Natural killer cell (primary cell): ENCODE data around the gene MED17. TPM values are rescaled to one million over a fixed set of nuclear protein-coding genes. Genes with fewer than 3 reads are reported as not detected.

ENCODE experiments used
- ATAC-seq, 3 donors: fragments of 150-1000 bp in 2 of 3; fragments of 200-7000 bp in 1 of 3; cut with Tn5 transposase; 1 replicate in 1 of 3; 2 replicates in 2 of 3; pipeline ENCODE4 v1.10.0; 2021; ENCODE audit warnings: mild to moderate bottlenecking in 2 of 3, moderate library complexity in 2 of 3
- DNase-seq, 2 donors: peaks; one replicate each; pipeline versions ENCODE4 v3.0.0 to v3.0.0-alpha.2; 2013 to 2021; ENCODE audit warnings: mixed read lengths in 1 of 2
- H3K27ac ChIP-seq: one replicate; pipeline ENCODE4 v1.5.1; 2013; ENCODE audit warnings: mild to moderate bottlenecking, low read length
- H3K27me3 ChIP-seq: one replicate; pipeline ENCODE4 v1.6.1; 2013; ENCODE audit warnings: low read length; ENCODE audit not compliant: control insufficient read depth, insufficient read depth
- H3K36me3 ChIP-seq: one replicate; pipeline ENCODE4 v1.6.1; 2013; ENCODE audit warnings: low read length; ENCODE audit not compliant: control insufficient read depth, insufficient read depth
- H3K4me1 ChIP-seq: one replicate; pipeline ENCODE4 v1.6.1; 2013; ENCODE audit warnings: low read length; ENCODE audit not compliant: control insufficient read depth, insufficient read depth
- H3K4me3 ChIP-seq: one replicate; pipeline ENCODE4 v1.5.1; 2013; ENCODE audit warnings: low read length
- H3K9me3 ChIP-seq: one replicate; pipeline ENCODE4 v1.6.1; 2013; ENCODE audit warnings: low read length; ENCODE audit not compliant: control insufficient read depth, insufficient read depth
- H3K27ac Mint-ChIP-seq, 2 donors: one replicate each; pipeline ENCODE4 v1.8.0; 2022; ENCODE audit warnings: mild to moderate bottlenecking in 2 of 2, mixed read lengths in 2 of 2, moderate library complexity in 1 of 2
- H3K27me3 Mint-ChIP-seq, 2 donors: one replicate each; pipeline ENCODE4 v1.8.0; 2022; ENCODE audit warnings: low read depth in 2 of 2, mixed read lengths in 2 of 2
- H3K36me3 Mint-ChIP-seq: one replicate; pipeline ENCODE4 v1.8.0; 2022; ENCODE audit warnings: mixed read lengths
- H3K4me1 Mint-ChIP-seq, 2 donors: one replicate each; pipeline ENCODE4 v1.8.0; 2022; ENCODE audit warnings: mixed read lengths in 2 of 2
- H3K4me3 Mint-ChIP-seq: one replicate; pipeline ENCODE4 v1.8.0; 2022; ENCODE audit warnings: mild to moderate bottlenecking, moderate library complexity, mixed read lengths
- H3K9me3 Mint-ChIP-seq, 2 donors: one replicate each; pipeline ENCODE4 v1.8.0; 2022; ENCODE audit warnings: mixed read lengths in 2 of 2
- WGBS: methylation state at CpG from one replicate; pipeline ENCODE4 v1.1.7; 2013; ENCODE audit warnings: missing lambda C conversion rate; ENCODE audit not compliant: insufficient coverage; 5-methylcytosine and 5-hydroxymethylcytosine counted together
- intact Hi-C: fragments of 100-400 bp; cut with micrococcal nuclease; formaldehyde crosslinking; loops from one replicate; pipeline ENCODE4 v1.14.2; 2022
- total RNA-seq, 4 donors: library from RNA; stranded (reverse); fragments of 120-200 nt in 1 of 4; gene quantifications; one replicate each; pipeline versions ENCODE4 v1.2.3 to v1.2.4, GENCODE V29; 2013 to 2022
- TF ChIP-seq, protein P1 (sequence below): fragments of 200-600 bp; IDR thresholded peaks from one replicate; pipeline ENCODE4 v1.8.0; 2022; ENCODE audit warnings: antibody characterized with exemption

Gene MED17
- total RNA-seq, 3 donors from 2014 or later (not counting 1 experiment from before 2014, with no cell fraction given), result 48.8 to 71.5 (median 66.4) TPM

DNA sequence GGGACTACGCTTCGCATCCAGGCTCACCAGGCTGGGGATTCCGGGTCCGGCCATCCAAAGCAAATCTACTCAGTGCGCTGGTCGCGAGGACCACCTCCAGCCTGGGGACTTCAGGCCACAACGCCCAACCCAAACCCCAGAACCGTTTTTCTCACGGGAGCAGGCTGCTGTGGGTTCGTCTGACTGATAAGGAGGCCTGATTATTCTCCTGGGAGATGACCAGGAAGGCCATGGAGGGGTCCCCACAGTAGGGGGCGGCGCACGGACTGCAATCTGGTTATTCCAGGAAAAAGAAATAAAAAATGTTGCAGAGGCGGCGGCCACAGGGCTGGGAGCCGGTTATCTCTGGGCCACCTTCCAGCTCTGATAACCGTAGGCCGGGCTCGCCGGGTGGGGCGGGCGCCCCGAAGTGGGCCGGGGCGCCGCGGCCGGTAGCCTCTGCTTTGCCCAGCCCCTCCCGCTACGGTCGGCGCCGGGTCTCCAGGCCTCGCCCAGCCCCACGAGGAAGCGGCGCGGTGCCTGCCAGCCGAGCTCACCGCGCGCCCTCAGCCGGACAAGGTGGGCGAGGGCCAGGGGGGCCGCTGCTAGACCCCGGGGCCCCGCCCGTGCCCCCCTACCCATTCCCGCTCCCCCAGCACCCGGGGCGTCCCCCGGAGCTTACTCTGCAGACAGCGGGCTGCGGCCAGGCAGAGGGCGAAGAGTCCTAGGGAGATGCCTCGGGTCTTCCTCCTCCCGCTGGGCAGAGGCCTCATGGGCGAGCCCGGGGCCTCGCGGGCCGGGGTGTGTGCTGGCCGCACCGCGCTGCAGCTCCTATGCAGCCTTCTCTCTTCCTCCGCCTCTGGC, 65.9 kb downstream of the MED17 start:
- H3K36me3 Mint-ChIP-seq, result no peaks in the 10 kb centered on the region
- H3K9me3 Mint-ChIP-seq, result no peaks in the 10 kb centered on the region
- ATAC-seq (peak in 1 of 3 donors; percentile 35), DNase-seq (no peak)
- peaks cover 16 to 19% of the 10 kb centered on the region in 2 donors for H3K27me3 Mint-ChIP-seq
- WGBS, result 15% methylated on average over 67 of the region's 67 CpGs
- TF ChIP-seq, protein P1, sequence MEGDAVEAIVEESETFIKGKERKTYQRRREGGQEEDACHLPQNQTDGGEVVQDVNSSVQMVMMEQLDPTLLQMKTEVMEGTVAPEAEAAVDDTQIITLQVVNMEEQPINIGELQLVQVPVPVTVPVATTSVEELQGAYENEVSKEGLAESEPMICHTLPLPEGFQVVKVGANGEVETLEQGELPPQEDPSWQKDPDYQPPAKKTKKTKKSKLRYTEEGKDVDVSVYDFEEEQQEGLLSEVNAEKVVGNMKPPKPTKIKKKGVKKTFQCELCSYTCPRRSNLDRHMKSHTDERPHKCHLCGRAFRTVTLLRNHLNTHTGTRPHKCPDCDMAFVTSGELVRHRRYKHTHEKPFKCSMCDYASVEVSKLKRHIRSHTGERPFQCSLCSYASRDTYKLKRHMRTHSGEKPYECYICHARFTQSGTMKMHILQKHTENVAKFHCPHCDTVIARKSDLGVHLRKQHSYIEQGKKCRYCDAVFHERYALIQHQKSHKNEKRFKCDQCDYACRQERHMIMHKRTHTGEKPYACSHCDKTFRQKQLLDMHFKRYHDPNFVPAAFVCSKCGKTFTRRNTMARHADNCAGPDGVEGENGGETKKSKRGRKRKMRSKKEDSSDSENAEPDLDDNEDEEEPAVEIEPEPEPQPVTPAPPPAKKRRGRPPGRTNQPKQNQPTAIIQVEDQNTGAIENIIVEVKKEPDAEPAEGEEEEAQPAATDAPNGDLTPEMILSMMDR, result no peak
- Histone ChIP-seq H3K9me3 (no peaks in the 10 kb centered on the region), H3K27ac (no peak overlapping the region), H3K27me3 (peaks cover 7% of the 10 kb centered on the region), H3K36me3 (no peaks in the 10 kb centered on the region), H3K4me3 (no peak overlapping the region), H3K4me1 (no peaks in the 10 kb centered on the region)
- H3K27ac Mint-ChIP-seq, result no peak overlapping the region
- H3K4me3 Mint-ChIP-seq, result no peak overlapping the region
- H3K4me1 Mint-ChIP-seq, result no peaks in the 10 kb centered on the region
- intact Hi-C loops, result no loop called here

- DNase-seq (no peak), ATAC-seq (no peak)
- no peaks in the 10 kb centered on the region for H3K36me3 Mint-ChIP-seq
- TF ChIP-seq, protein P1, result no peak
- Histone ChIP-seq H3K9me3 (no peaks in the 10 kb centered on the region), H3K4me3 (no peak within 1 kb of the TSS), H3K36me3 (no peaks in the 10 kb centered on the region), H3K4me1 (no peaks in the 10 kb centered on the region), H3K27me3 (peaks cover 7% of the 10 kb centered on the region), H3K27ac (no peak within 1 kb of the TSS)
- 42% methylated on average over 4 of the region's 6 CpGs for WGBS
- H3K4me3 Mint-ChIP-seq, result no peak within 1 kb of the TSS
- peaks cover 16 to 19% of the 10 kb centered on the region in 2 donors for H3K27me3 Mint-ChIP-seq
- H3K27ac Mint-ChIP-seq, result no peak within 1 kb of the TSS
- no peaks in the 10 kb centered on the region for H3K9me3 Mint-ChIP-seq
- no peaks in the 10 kb centered on the region for H3K4me1 Mint-ChIP-seq
- intact Hi-C loops, result no loop called here
Measured at GRCh38 chr11:93850594-93851018, 66.5 kb downstream of the MED17 start, which contains the start of gene VSTM5. Gene VSTM5 (minus strand): TSS chr11:93850618. CDS start chr11:93850502, 116 bp downstream.

DNA sequence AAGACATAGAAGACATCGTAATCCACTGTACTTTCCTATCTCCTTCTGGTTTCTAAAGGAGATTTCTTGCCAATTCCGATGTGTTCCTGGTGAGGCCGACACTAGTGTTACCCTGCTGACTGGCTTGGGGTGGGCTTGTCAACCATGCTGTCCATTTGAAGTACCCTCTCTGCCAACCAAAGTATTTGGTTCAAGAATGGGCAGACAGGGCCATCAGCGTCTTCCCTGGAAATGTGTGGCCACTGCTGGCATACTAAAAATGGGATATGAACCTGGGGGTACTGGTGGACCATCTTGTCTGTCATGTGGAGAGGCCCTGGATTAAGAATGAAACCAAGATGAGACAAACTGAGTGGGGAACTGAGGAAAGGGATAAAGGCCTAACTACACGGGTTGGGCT, 68.2 kb downstream of the MED17 start:
- H3K4me3 ChIP-seq, result no peak overlapping the region
- intact Hi-C loops, result no loop called here
- H3K27me3 Mint-ChIP-seq, result peaks cover 17 to 25% of the 10 kb centered on the region in 2 donors
- WGBS, result 91% methylated on average over 5 of the region's 5 CpGs
- H3K4me1 Mint-ChIP-seq, result no peaks in the 10 kb centered on the region
- no peak overlapping the region for H3K4me3 Mint-ChIP-seq
- TF ChIP-seq, protein P1, result no peak
- no peaks in the 10 kb centered on the region for H3K4me1 ChIP-seq
- DNase-seq (no peak), ATAC-seq (no peak)
- H3K27ac Mint-ChIP-seq, result no peak overlapping the region
- no peaks in the 10 kb centered on the region for H3K9me3 Mint-ChIP-seq
- H3K36me3 Mint-ChIP-seq, result no peaks in the 10 kb centered on the region
- no peak overlapping the region for H3K27ac ChIP-seq
- no peaks in the 10 kb centered on the region for H3K36me3 ChIP-seq
- peaks cover 7% of the 10 kb centered on the region for H3K27me3 ChIP-seq
- H3K9me3 ChIP-seq, result no peaks in the 10 kb centered on the region
